Omental fat pad (tissue), 4 donors: ENCODE results near the gene HOMER2. TPM values are rescaled to one million over a fixed set of nuclear protein-coding genes. Genes with fewer than 3 reads are reported as not detected.
"Not testable (repeated sequence)": the region's sequence is repeated elsewhere in the genome, so short reads cannot be mapped to it uniquely, and the experiment has no call there.

ENCODE experiments used
- ATAC-seq: fragments of 150-250 bp; one replicate; pipeline ENCODE4 v1.9.1; 2016; ENCODE audit warnings: mild to moderate bottlenecking, moderate library complexity; ENCODE audit not compliant: low FRiP score
- DNase-seq: peaks from one replicate; pipeline ENCODE4 v3.0.0-alpha.2; 2019; ENCODE audit warnings: low spot score
- CTCF ChIP-seq, 3 donors: fragments of 450-650 bp; IDR thresholded peaks; one replicate each; pipeline ENCODE4 v1.5.1; 2016 to 2017; ENCODE audit warnings: antibody characterized with exemption in 3 of 3, mild to moderate bottlenecking in 3 of 3, moderate library complexity in 2 of 3
- total RNA-seq, 4 donors: library from RNA; depleted of rRNA; stranded (reverse); fragments of >200 nt; gene quantifications; one replicate each; pipeline ENCODE4 v1.1.0, GENCODE V29; 2016

HOMER2 gene
- total RNA-seq, 4 donors from 2014 or later, result 4.0 to 7.1 (median 4.7) TPM

GRCh38 chr15:82901114-82901805, 51.3 kb downstream of the HOMER2 start:
- DNase-seq (no peak), ATAC-seq (no peak)
- TF ChIP-seq CTCF (IDR thresholded peaks at IDR 0.05), result no peak

- DNase-seq, result no peak
- no peak for TF ChIP-seq CTCF (IDR thresholded peaks at IDR 0.05)
- no peak for ATAC-seq
These were observed 51.9 kb downstream of the HOMER2 start for GRCh38 chr15:82900511-82901060.

GRCh38 chr15:82898961-82899360, 53.6 kb downstream of the HOMER2 start:
- ATAC-seq, result no peak
- TF ChIP-seq CTCF (IDR thresholded peaks at IDR 0.05), result no peak
- DNase-seq, result no peak

GRCh38 chr15:82895983-82896382, 56.5 kb downstream of the HOMER2 start:
- ATAC-seq (no peak), DNase-seq (no peak)
- no peak for TF ChIP-seq CTCF (IDR thresholded peaks at IDR 0.05)

- no peak for DNase-seq
- ATAC-seq, result no peak
- TF ChIP-seq CTCF (IDR thresholded peaks at IDR 0.05), result no peak
These were observed 57.5 kb downstream of the HOMER2 start for GRCh38 chr15:82894971-82895520.

GRCh38 chr15:82893473-82893872, 59.0 kb downstream of the HOMER2 start:
- not testable (repeated sequence) for ATAC-seq, DNase-seq

- TF ChIP-seq CTCF (IDR thresholded peaks at IDR 0.05), result no peak
- DNase-seq (no peak), ATAC-seq (no peak)
These were observed 59.9 kb downstream of the HOMER2 start for GRCh38 chr15:82892573-82892972.
